ENCODE measurements around the gene SLC25A44. TPM values are rescaled to one million over a fixed set of nuclear protein-coding genes. Genes with fewer than 3 reads are reported as not detected.
A peak's percentile ranks its signal among the peaks of the same experiment; 100 is the strongest.

SLC25A44 gene
- total and polyA plus RNA-seq, 2 of the 8 experiments (the other 6 are each of a cell fraction or from before 2014, with no cell fraction given), result 23.4 to 32.1 TPM

DNA sequence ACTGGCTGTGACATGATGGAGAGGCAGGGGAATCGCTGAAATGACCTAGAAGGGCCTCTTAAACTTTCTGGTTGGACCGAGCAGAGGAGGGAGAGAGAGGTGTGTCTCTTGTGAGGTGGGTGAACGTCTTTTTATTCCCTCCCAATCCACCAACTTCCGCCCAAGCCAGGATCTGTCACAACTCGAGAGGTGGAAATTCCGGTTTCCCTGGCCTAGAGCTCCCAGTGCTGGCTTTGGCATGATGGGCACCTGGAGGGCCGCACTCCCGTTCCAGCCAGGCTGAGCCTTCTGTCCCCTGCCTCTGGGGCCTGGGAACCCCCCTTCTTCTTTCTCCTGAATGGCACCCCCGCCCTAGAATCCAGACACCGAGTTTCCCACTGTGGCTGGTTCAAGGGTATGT, 40.5 kb upstream of the SLC25A44 start, which contains the start of gene SEMA4A:
Gene SEMA4A (plus strand): TSS at position 224 of the 400 bp plus-strand sequence. CDS start 994 bp downstream, outside the sequence.
- ChIA-PET CTCF (ENCODE audit: partially characterized antibody) (interaction anchor here (0.9 to 32.8 kb wide), 6 partner anchors 12 to 87 kb away, joined by 3 to 1265 read pairs (median 6); partner anchors contain the start of genes BGLAP and PAQR6), POLR2A (ENCODE audit: partially characterized antibody) (interaction anchor here (1.1 to 3.4 kb wide), 5 partner anchors 41 to 371 kb away, joined by 3 to 13 read pairs (median 4); partner anchors contain the start of gene PMF1)

More for the DNA sequence above, 40.5 kb upstream of the SLC25A44 start, which contains the start of gene SEMA4A:
- DNase-seq (ENCODE audit: low read depth in 1 of 2, low spot score in 2 of 2), result no peak
- no peak within 1 kb of the TSS for H2BK5ac ChIP-seq (ENCODE audit: low read depth, low read length)
- no peaks in the 10 kb centered on the region for H3K27me3 ChIP-seq (replicated peaks in 1 of 4; ENCODE audit: control insufficient read depth in 3 of 4, extremely low read depth in 1 of 4, insufficient read depth in 3 of 4, low read length in 3 of 4)
- no peak within 1 kb of the TSS for H3K4me3 ChIP-seq (ENCODE audit: extremely low read depth in 1 of 4, insufficient read depth in 2 of 4, low read depth in 3 of 4, low read length in 4 of 4)
- peaks cover 3% of the 10 kb centered on the region; the same call in 1 of the 2 replicates for H3K23me2 ChIP-seq (ENCODE audit: low read depth, low read length)
- H3K4ac ChIP-seq (replicated peaks; ENCODE audit: insufficient read length, low read depth, low read length), result no peak within 1 kb of the TSS
- no peak within 1 kb of the TSS for H2BK120ac ChIP-seq (replicated peaks; ENCODE audit: low read depth, low read length)
- no peak within 1 kb of the TSS for H4K91ac ChIP-seq (replicated peaks; ENCODE audit: insufficient read length, low read length)
- no peak within 1 kb of the TSS for H3K56ac ChIP-seq (replicated peaks; ENCODE audit: insufficient read length, low read depth, low read length)
- 0 out of 2 replicates have a peak within 1 kb of the TSS, but pooled peaks have one; percentile 7 for H3K18ac ChIP-seq (ENCODE audit: extremely low read depth, low read length)
- H4K8ac ChIP-seq (ENCODE audit: extremely low read depth, insufficient read depth, low read length), result peak within 1 kb of the TSS; percentile 7
- H3K36me3 ChIP-seq (ENCODE audit: control insufficient read depth in 2 of 4, insufficient read depth in 4 of 4, low read length in 3 of 4), result no peaks in the 10 kb centered on the region
- H3K23ac ChIP-seq (ENCODE audit: insufficient read length), result no peak within 1 kb of the TSS
- no peak for FAIRE-seq
- peak within 1 kb of the TSS; percentile 81 for H2BK15ac ChIP-seq (ENCODE audit: low read length)
- no peaks in the 10 kb centered on the region for H4K20me1 ChIP-seq (replicated peaks in 1 of 2; ENCODE audit: control insufficient read depth in 1 of 2, insufficient read depth in 2 of 2, low read length in 2 of 2)
- peaks cover 16 to 34% (median 20%) of the 10 kb centered on the region in 4 experiments for H3K4me1 ChIP-seq (replicated peaks in 1 of 4; ENCODE audit: control insufficient read depth in 3 of 4, insufficient read depth in 4 of 4, low read length in 3 of 4)
- H2AFZ ChIP-seq (ENCODE audit: low read length), result no peak within 1 kb of the TSS
- WGBS, 2 experiments (ENCODE audit: extremely low coverage in 1 of 2, insufficient coverage in 1 of 2, insufficient read length in 1 of 2, insufficient replicate concordance in 2 of 2, low coverage in 1 of 2, low lambda C conversion rate in 2 of 2, missing lambda C conversion rate in 1 of 2), result 86% methylated on average over 9 of the region's 10 CpGs; no CpG with 5 or more reads in 1 of the 2 experiments
- no peak within 1 kb of the TSS for H4K5ac ChIP-seq (ENCODE audit: insufficient read length, low read depth, low read length)
- no peak within 1 kb of the TSS for H3K4me2 ChIP-seq (ENCODE audit: insufficient read depth in 1 of 2, low read depth in 2 of 2, low read length in 2 of 2)
- H2AK5ac ChIP-seq (ENCODE audit: low read depth, low read length), result peak within 1 kb of the TSS; percentile 28; the same call in 1 of the 2 replicates
- H3K27ac ChIP-seq (ENCODE audit: low read depth, low read length), result no peak within 1 kb of the TSS
- no peak within 1 kb of the TSS for H2BK20ac ChIP-seq (ENCODE audit: low read length)
- no peaks in the 10 kb centered on the region for H3K79me2 ChIP-seq (ENCODE audit: control insufficient read depth in 1 of 2, insufficient read depth in 2 of 2, low read length in 2 of 2)
- H3K9me3 ChIP-seq (ENCODE audit: insufficient read depth in 2 of 2, low read depth in 1 of 2, low read length in 1 of 2), result no peaks in the 10 kb centered on the region
- H3K14ac ChIP-seq (ENCODE audit: insufficient read length), result no peak within 1 kb of the TSS
- no peaks in the 10 kb centered on the region; the same call in 1 of the 2 replicates for H3K79me1 ChIP-seq (ENCODE audit: low read depth, low read length)
- H3K9ac ChIP-seq (replicated peaks in 1 of 4; ENCODE audit: extremely low read depth in 1 of 4, low read depth in 3 of 4, low read length in 3 of 4), result peak within 1 kb of the TSS in 1 of 4 experiments; percentile 6; a peak in 1 of 7 replicates
- peak within 1 kb of the TSS; percentile 28; the same call in 1 of the 2 replicates for H2BK12ac ChIP-seq (ENCODE audit: low read depth, low read length)
- TF ChIP-seq POLR2AphosphoS5 (IDR thresholded peaks at IDR 0.05; ENCODE audit: low read depth, low read length) (no peak), PHF8 (conservative IDR thresholded peaks at IDR 0.05; ENCODE audit: low read depth, low read length) (no peak), RNF2 (IDR thresholded peaks at IDR 0.05; ENCODE audit: borderline replicate concordance, low read depth, low read length, missing control alignments, poor library complexity, severe bottlenecking) (no peak), POU5F1 (IDR thresholded peaks at IDR 0.05; ENCODE audit: low read depth, low read length) (no peak), RAD21 (IDR thresholded peaks at IDR 0.05 in 1 of 2, conservative IDR thresholded peaks at IDR 0.05 in 1 of 2; ENCODE audit: low read depth in 2 of 2, low read length in 2 of 2) (no peak), HDAC2 (IDR thresholded peaks at IDR 0.05; ENCODE audit: borderline replicate concordance in 1 of 2, low read depth in 2 of 2, low read length in 2 of 2) (no peak), RXRA (IDR thresholded peaks at IDR 0.05; ENCODE audit: insufficient read depth, low read depth, low read length) (no peak), SRF (IDR thresholded peaks at IDR 0.05; ENCODE audit: low read depth, low read length) (no peak), TCF12 (IDR thresholded peaks at IDR 0.05; ENCODE audit: low read depth, low read length) (no peak), POLR2A (IDR thresholded peaks at IDR 0.05; ENCODE audit: control extremely low read depth in 1 of 2, low read depth in 2 of 2, low read length in 2 of 2) (no peak)
